H9 (cell line): Measurements from ENCODE around the gene MLLT3. TPM values are rescaled to one million over a fixed set of nuclear protein-coding genes. Genes with fewer than 3 reads are reported as not detected.

ENCODE experiments used
- DNase-seq: peaks from one replicate; pipeline ENCODE4 v3.0.0-alpha.2; 2017
- H2AFZ ChIP-seq: one replicate; pipeline ENCODE4 v1.6.1; 2013; ENCODE audit warnings: mild to moderate bottlenecking, low read length, control low read depth, moderate library complexity
- H2AK5ac ChIP-seq: 2 replicates; pipeline ENCODE4 v1.6.1; 2013; ENCODE audit warnings: low read length, control low read depth, mixed read lengths; ENCODE audit not compliant: insufficient read length
- H2BK120ac ChIP-seq: one replicate; pipeline ENCODE4 v1.6.1; 2013; ENCODE audit warnings: low read depth, mild to moderate bottlenecking, low read length, control low read depth, inconsistent platforms; ENCODE audit not compliant: poor library complexity, severe bottlenecking
- H2BK12ac ChIP-seq: 2 replicates; pipeline ENCODE4 v1.6.1; 2013; ENCODE audit warnings: low read length, control low read depth, mixed read lengths, low read depth; ENCODE audit not compliant: insufficient read length
- H2BK15ac ChIP-seq: 2 replicates; pipeline ENCODE4 v1.6.1; 2013; ENCODE audit warnings: low read depth, low read length, control low read depth
- H2BK20ac ChIP-seq: one replicate; pipeline ENCODE4 v1.6.1; 2013; ENCODE audit warnings: low read depth, mild to moderate bottlenecking, low read length, control low read depth, inconsistent platforms; ENCODE audit not compliant: poor library complexity, severe bottlenecking
- H2BK5ac ChIP-seq: 2 replicates; pipeline ENCODE4 v1.6.1; 2013; ENCODE audit warnings: low read length, control low read depth, mixed read lengths; ENCODE audit not compliant: insufficient read length
- H3K14ac ChIP-seq: 2 replicates; pipeline ENCODE4 v1.6.1; 2013; ENCODE audit warnings: low read length, control low read depth; ENCODE audit not compliant: insufficient read depth
- H3K18ac ChIP-seq: 2 replicates; pipeline ENCODE4 v1.6.1; 2013; ENCODE audit warnings: low read depth, mild to moderate bottlenecking, mixed read lengths, low read length, control low read depth; ENCODE audit not compliant: insufficient read length
- H3K23ac ChIP-seq: 2 replicates; pipeline ENCODE4 v1.6.1; 2013; ENCODE audit warnings: low read length, control low read depth, mixed read lengths, low read depth; ENCODE audit not compliant: insufficient read length
- H3K23me2 ChIP-seq: 2 replicates; pipeline ENCODE4 v1.6.1; 2013; ENCODE audit warnings: low read depth, mild to moderate bottlenecking, mixed read lengths, low read length, control low read depth; ENCODE audit not compliant: insufficient read length, poor library complexity, severe bottlenecking
- H3K27ac ChIP-seq: 2 replicates; pipeline ENCODE4 v1.5.1; 2013; ENCODE audit warnings: low read length, control low read depth, mixed read lengths, low read depth; ENCODE audit not compliant: insufficient read length
- H3K27me3 ChIP-seq: 2 replicates; pipeline ENCODE4 v1.6.1; 2013; ENCODE audit warnings: low read length, control low read depth, inconsistent platforms; ENCODE audit not compliant: insufficient read depth
- H3K4ac ChIP-seq: 2 replicates; pipeline ENCODE4 v1.6.1; 2013; ENCODE audit warnings: low read depth, mild to moderate bottlenecking, control low read depth, inconsistent platforms, low read length, moderate library complexity
- H3K4me1 ChIP-seq: 2 replicates; pipeline ENCODE4 v1.6.1; 2013; ENCODE audit warnings: low read length, control low read depth, inconsistent platforms; ENCODE audit not compliant: insufficient read depth
- H3K4me2 ChIP-seq: 2 replicates; pipeline ENCODE4 v1.6.1; 2013; ENCODE audit warnings: low read length, control low read depth, mixed read lengths; ENCODE audit not compliant: insufficient read length, insufficient read depth
- H3K56ac ChIP-seq: 2 replicates; pipeline ENCODE4 v1.6.1; 2013; ENCODE audit warnings: low read depth, mild to moderate bottlenecking, mixed read lengths, low read length, control low read depth; ENCODE audit not compliant: insufficient read length
- H3K79me1 ChIP-seq: 2 replicates; pipeline ENCODE4 v1.6.1; 2013; ENCODE audit warnings: low read depth, mild to moderate bottlenecking, moderate library complexity, low read length, control low read depth, inconsistent platforms; ENCODE audit not compliant: insufficient read depth, poor library complexity, severe bottlenecking
- H3K79me2 ChIP-seq: 2 replicates; pipeline ENCODE4 v1.6.1; 2013; ENCODE audit warnings: low read length, control low read depth, inconsistent platforms; ENCODE audit not compliant: insufficient read depth
- H3K9ac ChIP-seq: 2 replicates; pipeline ENCODE4 v1.6.1; 2013; ENCODE audit warnings: low read length, control low read depth, mixed read lengths; ENCODE audit not compliant: insufficient read length; ENCODE audit errors: extremely low read depth
- H3K9me3 ChIP-seq: one replicate; pipeline ENCODE4 v1.6.1; 2013; ENCODE audit warnings: low read depth, low read length, inconsistent platforms; ENCODE audit not compliant: control insufficient read depth
- H3T11ph ChIP-seq: one replicate; pipeline ENCODE4 v1.6.1; 2013; ENCODE audit warnings: mild to moderate bottlenecking, low read length, control low read depth, inconsistent platforms
- H4K20me1 ChIP-seq: one replicate; pipeline ENCODE4 v1.6.1; 2013; ENCODE audit not compliant: control insufficient read depth, insufficient read length, insufficient read depth
- H4K5ac ChIP-seq: 2 replicates; pipeline ENCODE4 v1.6.1; 2013; ENCODE audit warnings: low read depth, mild to moderate bottlenecking, mixed read lengths, low read length, control low read depth; ENCODE audit not compliant: insufficient read length
- H4K8ac ChIP-seq: replicated peaks from 2 replicates; pipeline ENCODE4 v1.6.1; 2013; ENCODE audit warnings: low read length, control low read depth, mixed read lengths, low read depth; ENCODE audit not compliant: insufficient read length
- H4K91ac ChIP-seq: 2 replicates; pipeline ENCODE4 v1.6.1; 2013; ENCODE audit warnings: low read depth, mild to moderate bottlenecking, moderate library complexity, mixed read lengths, low read length, control low read depth; ENCODE audit not compliant: insufficient read length
- H3K27ac Mint-ChIP-seq, 3 experiments: 2 replicates in 2 of 3; 3 replicates in 1 of 3; pipeline ENCODE4 v1.8.0; 2020 to 2021; ENCODE audit warnings: mixed read lengths in 3 of 3, mild to moderate bottlenecking in 1 of 3, moderate library complexity in 1 of 3
- H3K27me3 Mint-ChIP-seq: 2 replicates; pipeline ENCODE4 v1.8.0; 2021; ENCODE audit warnings: low read depth, mild to moderate bottlenecking, moderate library complexity, mixed read lengths
- H3K36me3 Mint-ChIP-seq, 3 experiments: 2 replicates in 2 of 3; 3 replicates in 1 of 3; pipeline ENCODE4 v1.8.0; 2020 to 2021; ENCODE audit warnings: low read depth in 3 of 3, mixed read lengths in 3 of 3; ENCODE audit not compliant: insufficient read depth in 1 of 3
- H3K4me1 Mint-ChIP-seq, 2 experiments: 2 replicates each; pipeline ENCODE4 v1.8.0; 2020; ENCODE audit warnings: mixed read lengths in 2 of 2
- H3K4me3 Mint-ChIP-seq, 2 experiments: 2 replicates in 1 of 2; 3 replicates in 1 of 2; pipeline ENCODE4 v1.8.0; 2020 to 2021; ENCODE audit warnings: mild to moderate bottlenecking in 2 of 2, mixed read lengths in 2 of 2, moderate library complexity in 1 of 2
- H3K9me3 Mint-ChIP-seq, 2 experiments: 2 replicates in 1 of 2; 3 replicates in 1 of 2; pipeline ENCODE4 v1.8.0; 2020; ENCODE audit warnings: mild to moderate bottlenecking in 2 of 2, mixed read lengths in 2 of 2, moderate library complexity in 1 of 2
- WGBS: extraction: QIAGEN DNeasy Blood & Tissue Kit; methylation state at CpG from one replicate; pipeline ENCODE4 v1.1.7; 2013; ENCODE audit warnings: missing lambda C conversion rate, low lambda C conversion rate, mixed read lengths; ENCODE audit not compliant: insufficient read length; ENCODE audit errors: extremely low coverage; 5-methylcytosine and 5-hydroxymethylcytosine counted together
- total RNA-seq: library from RNA; stranded (reverse); gene quantifications from 2 replicates; pipeline ENCODE4 v1.2.1, GENCODE V29; 2021
- TF ChIP-seq, protein P1 (sequence below): fragments of 200-600 bp; sonication (generic); conservative IDR thresholded peaks from 3 replicates; pipeline ENCODE4 v1.8.0; 2021; ENCODE audit warnings: antibody characterized with exemption, mild to moderate bottlenecking

Gene MLLT3
- total RNA-seq, 1 experiment from 2014 or later = 3.9 TPM

DNA sequence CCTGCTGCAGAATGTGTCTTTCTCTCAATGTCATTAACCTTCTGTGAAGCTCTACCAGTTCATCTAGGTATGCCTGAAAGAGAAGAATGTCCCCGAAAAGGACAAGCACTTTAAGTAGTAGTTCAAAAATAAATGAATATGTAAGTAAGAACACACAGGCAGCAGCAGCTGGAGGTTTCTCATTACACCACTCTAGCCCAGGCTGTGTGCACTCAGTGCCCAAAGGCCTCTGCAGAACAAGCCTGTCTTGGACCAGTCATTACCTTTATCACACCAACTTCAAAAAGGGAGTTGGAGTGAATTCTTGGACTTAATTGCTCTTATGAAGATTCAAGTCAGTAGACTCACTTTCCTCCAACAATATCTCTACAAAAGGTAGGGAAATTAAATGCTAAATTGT, 268.8 kb downstream of the MLLT3 start:
- Histone ChIP-seq H3K79me2 (no peaks in the 10 kb centered on the region), H3T11ph (no peak overlapping the region), H2BK120ac (no peak overlapping the region), H3K4ac (no peak overlapping the region), H3K23ac (no peak overlapping the region), H2BK15ac (no peak overlapping the region), H4K8ac (no peak overlapping the region), H4K91ac (no peak overlapping the region), H3K79me1 (no peaks in the 10 kb centered on the region), H2BK5ac (no peak overlapping the region), H2BK20ac (no peak overlapping the region), H4K5ac (no peak overlapping the region), H3K14ac (no peak overlapping the region), H3K4me2 (no peak overlapping the region), H3K9ac (no peak overlapping the region), H2AFZ (no peak overlapping the region), H3K18ac (no peak overlapping the region), H3K23me2 (no peaks in the 10 kb centered on the region), H3K27ac (no peak overlapping the region), H2BK12ac (no peak overlapping the region), H2AK5ac (no peak overlapping the region), H3K27me3 (no peaks in the 10 kb centered on the region; the same call in 1 of the 2 replicates), H3K56ac (no peak overlapping the region), H3K9me3 (no peaks in the 10 kb centered on the region), H3K4me1 (peaks cover 4% of the 10 kb centered on the region; the same call in 1 of the 2 replicates), H4K20me1 (no peaks in the 10 kb centered on the region)
- peaks cover 33 to 38% of the 10 kb centered on the region in 2 experiments for H3K4me1 Mint-ChIP-seq
- H3K27me3 Mint-ChIP-seq = no peaks in the 10 kb centered on the region
- no peaks in the 10 kb centered on the region for H3K36me3 Mint-ChIP-seq
- no peak overlapping the region for H3K27ac Mint-ChIP-seq
- no peaks in the 10 kb centered on the region for H3K9me3 Mint-ChIP-seq
- TF ChIP-seq, protein P1, sequence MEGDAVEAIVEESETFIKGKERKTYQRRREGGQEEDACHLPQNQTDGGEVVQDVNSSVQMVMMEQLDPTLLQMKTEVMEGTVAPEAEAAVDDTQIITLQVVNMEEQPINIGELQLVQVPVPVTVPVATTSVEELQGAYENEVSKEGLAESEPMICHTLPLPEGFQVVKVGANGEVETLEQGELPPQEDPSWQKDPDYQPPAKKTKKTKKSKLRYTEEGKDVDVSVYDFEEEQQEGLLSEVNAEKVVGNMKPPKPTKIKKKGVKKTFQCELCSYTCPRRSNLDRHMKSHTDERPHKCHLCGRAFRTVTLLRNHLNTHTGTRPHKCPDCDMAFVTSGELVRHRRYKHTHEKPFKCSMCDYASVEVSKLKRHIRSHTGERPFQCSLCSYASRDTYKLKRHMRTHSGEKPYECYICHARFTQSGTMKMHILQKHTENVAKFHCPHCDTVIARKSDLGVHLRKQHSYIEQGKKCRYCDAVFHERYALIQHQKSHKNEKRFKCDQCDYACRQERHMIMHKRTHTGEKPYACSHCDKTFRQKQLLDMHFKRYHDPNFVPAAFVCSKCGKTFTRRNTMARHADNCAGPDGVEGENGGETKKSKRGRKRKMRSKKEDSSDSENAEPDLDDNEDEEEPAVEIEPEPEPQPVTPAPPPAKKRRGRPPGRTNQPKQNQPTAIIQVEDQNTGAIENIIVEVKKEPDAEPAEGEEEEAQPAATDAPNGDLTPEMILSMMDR = no peak
- no CpG with 5 or more reads among the region's 1 CpG for WGBS
- no peak overlapping the region for H3K4me3 Mint-ChIP-seq
- no peak for DNase-seq
